Measurements from ENCODE around the gene NPAS3.

GRCh38 chr14:33555710-33556350, 617.2 kb downstream of the NPAS3 start:
- TF ChIP-seq CTCF (IDR thresholded peaks at IDR 0.05) (no peak), POLR2A (IDR thresholded peaks at IDR 0.05) (no peak)
